Left ventricle myocardium inferior (tissue), 1 donor: ENCODE data around the gene HMCES. TPM values are rescaled to one million over a fixed set of nuclear protein-coding genes. Genes with fewer than 3 reads are reported as not detected.

Experiments
- DNase-seq: peaks from one replicate; pipeline ENCODE4 v3.0.0-alpha.2; 2020
- H3K27ac ChIP-seq: fragments of 200-600 bp; replicated peaks from 2 replicates; pipeline ENCODE4 v1.8.0; 2021
- H3K27me3 ChIP-seq: fragments of 200-600 bp; 2 replicates; pipeline ENCODE4 v1.8.0; 2021; ENCODE audit warnings: low read depth
- H3K36me3 ChIP-seq: fragments of 200-600 bp; 2 replicates; pipeline ENCODE4 v1.8.0; 2021
- H3K4me1 ChIP-seq: fragments of 200-600 bp; 2 replicates; pipeline ENCODE4 v1.8.0; 2021
- H3K4me3 ChIP-seq: fragments of 200-600 bp; 2 replicates; pipeline ENCODE4 v1.8.0; 2021; ENCODE audit warnings: mild to moderate bottlenecking, moderate library complexity
- H3K9me3 ChIP-seq: fragments of 200-600 bp; replicated peaks from 2 replicates; pipeline ENCODE4 v1.8.0; 2021
- intact Hi-C: fragments of 100-400 bp; cut with micrococcal nuclease; formaldehyde crosslinking; loops from one replicate; pipeline ENCODE4 v1.11.0; 2022
- total RNA-seq: library from RNA; stranded (reverse); fragmentation: NEBNext Ultra II Directional; extraction: Animal tissue kit (Norgen Biotek cat#: 25700); gene quantifications from one replicate; pipeline ENCODE4 v1.2.1, GENCODE V29; 2021
- TF ChIP-seq, protein P1 (sequence below): fragments of 200-600 bp; IDR thresholded peaks from 2 replicates; pipeline ENCODE4 v1.8.0; 2021; ENCODE audit warnings: antibody characterized with exemption, mild to moderate bottlenecking, borderline replicate concordance
- donor health status: DM: no; HTN: yes; CAD: no; lungs with severe emphysema.

The HMCES gene
- total RNA-seq, 1 donor from 2014 or later, result 38.5 TPM

GRCh38 chr3:129325383-129325782 is 46.7 kb downstream of the HMCES start:
- no peak overlapping the region for H3K4me3 ChIP-seq
- no peaks in the 10 kb centered on the region for H3K9me3 ChIP-seq
- peaks cover 7% of the 10 kb centered on the region for H3K36me3 ChIP-seq
- TF ChIP-seq, protein P1, sequence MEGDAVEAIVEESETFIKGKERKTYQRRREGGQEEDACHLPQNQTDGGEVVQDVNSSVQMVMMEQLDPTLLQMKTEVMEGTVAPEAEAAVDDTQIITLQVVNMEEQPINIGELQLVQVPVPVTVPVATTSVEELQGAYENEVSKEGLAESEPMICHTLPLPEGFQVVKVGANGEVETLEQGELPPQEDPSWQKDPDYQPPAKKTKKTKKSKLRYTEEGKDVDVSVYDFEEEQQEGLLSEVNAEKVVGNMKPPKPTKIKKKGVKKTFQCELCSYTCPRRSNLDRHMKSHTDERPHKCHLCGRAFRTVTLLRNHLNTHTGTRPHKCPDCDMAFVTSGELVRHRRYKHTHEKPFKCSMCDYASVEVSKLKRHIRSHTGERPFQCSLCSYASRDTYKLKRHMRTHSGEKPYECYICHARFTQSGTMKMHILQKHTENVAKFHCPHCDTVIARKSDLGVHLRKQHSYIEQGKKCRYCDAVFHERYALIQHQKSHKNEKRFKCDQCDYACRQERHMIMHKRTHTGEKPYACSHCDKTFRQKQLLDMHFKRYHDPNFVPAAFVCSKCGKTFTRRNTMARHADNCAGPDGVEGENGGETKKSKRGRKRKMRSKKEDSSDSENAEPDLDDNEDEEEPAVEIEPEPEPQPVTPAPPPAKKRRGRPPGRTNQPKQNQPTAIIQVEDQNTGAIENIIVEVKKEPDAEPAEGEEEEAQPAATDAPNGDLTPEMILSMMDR, result no peak
- no peak overlapping the region for H3K27ac ChIP-seq
- no peak for DNase-seq
- H3K27me3 ChIP-seq, result no peaks in the 10 kb centered on the region
- intact Hi-C loops, result no loop called here
- no peaks in the 10 kb centered on the region for H3K4me1 ChIP-seq

- TF ChIP-seq, protein P1, result no peak
- no peak for DNase-seq
- H3K9me3 ChIP-seq, result no peaks in the 10 kb centered on the region
- H3K27me3 ChIP-seq, result no peaks in the 10 kb centered on the region
- peaks cover 7% of the 10 kb centered on the region for H3K36me3 ChIP-seq
- no peaks in the 10 kb centered on the region for H3K4me1 ChIP-seq
- H3K27ac ChIP-seq, result no peak overlapping the region
- no peak overlapping the region for H3K4me3 ChIP-seq
- intact Hi-C loops, result no loop called here
These were observed 47.5 kb downstream of the HMCES start for GRCh38 chr3:129326138-129326537.

DNA sequence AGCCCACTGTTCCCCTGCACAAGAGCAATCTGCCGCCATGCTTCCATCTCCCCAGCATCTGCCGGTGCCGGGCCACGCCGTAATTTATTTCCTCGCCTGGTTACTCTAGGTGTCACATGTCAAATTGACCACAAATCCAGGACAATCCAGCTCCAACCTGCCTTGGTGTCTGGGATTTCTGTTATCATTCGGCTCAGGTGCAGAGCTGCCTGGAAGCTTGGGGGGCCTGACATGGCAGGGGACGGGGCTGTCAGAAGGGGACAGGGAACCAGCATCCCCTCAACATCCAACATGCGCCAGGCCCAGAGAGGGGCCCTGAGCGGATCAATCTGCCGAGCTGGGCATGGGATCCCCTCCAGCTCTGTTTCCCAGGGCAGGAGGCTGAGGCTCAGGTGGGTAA is 47.9 kb downstream of the HMCES start:
- Histone ChIP-seq H3K36me3 (peaks cover 7% of the 10 kb centered on the region), H3K9me3 (no peaks in the 10 kb centered on the region), H3K27me3 (no peaks in the 10 kb centered on the region), H3K27ac (no peak overlapping the region), H3K4me1 (no peaks in the 10 kb centered on the region), H3K4me3 (no peak overlapping the region)
- TF ChIP-seq, protein P1, result no peak
- DNase-seq, result no peak
- intact Hi-C loops, result no loop called here

DNA sequence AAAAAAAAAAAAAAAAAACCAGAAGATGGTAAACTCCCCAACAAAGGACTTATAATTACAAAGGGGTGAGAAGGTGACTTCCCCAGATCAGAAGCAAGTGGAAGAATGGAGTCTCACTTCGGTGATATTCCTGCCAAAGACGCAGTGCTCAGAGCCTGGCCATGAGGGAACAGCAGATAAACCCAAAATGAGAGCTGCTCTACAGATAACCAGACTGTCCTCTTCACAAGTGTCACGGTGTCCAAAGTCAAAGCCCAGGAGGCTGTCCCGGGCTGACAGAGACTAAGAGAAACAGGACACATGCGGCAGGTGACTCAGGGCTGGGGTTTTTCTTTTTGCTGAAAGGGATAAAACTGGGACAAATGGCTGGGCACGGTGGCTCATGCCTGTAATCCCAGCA is 48.8 kb downstream of the HMCES start:
- Histone ChIP-seq H3K4me1 (no peaks in the 10 kb centered on the region), H3K27me3 (no peaks in the 10 kb centered on the region), H3K9me3 (no peaks in the 10 kb centered on the region), H3K27ac (no peak overlapping the region), H3K4me3 (no peak overlapping the region), H3K36me3 (peaks cover 7% of the 10 kb centered on the region)
- DNase-seq, result no peak
- TF ChIP-seq, protein P1, result no peak
- intact Hi-C loops, result no loop called here

- DNase-seq, result no peak
- Histone ChIP-seq H3K27ac (no peak overlapping the region), H3K4me1 (no peaks in the 10 kb centered on the region), H3K27me3 (no peaks in the 10 kb centered on the region), H3K36me3 (no peaks in the 10 kb centered on the region), H3K9me3 (no peaks in the 10 kb centered on the region), H3K4me3 (no peak overlapping the region)
- intact Hi-C loops, result no loop called here
- TF ChIP-seq, protein P1, result no peak
These were observed 51.2 kb downstream of the HMCES start for GRCh38 chr3:129329858-129330257.

DNA sequence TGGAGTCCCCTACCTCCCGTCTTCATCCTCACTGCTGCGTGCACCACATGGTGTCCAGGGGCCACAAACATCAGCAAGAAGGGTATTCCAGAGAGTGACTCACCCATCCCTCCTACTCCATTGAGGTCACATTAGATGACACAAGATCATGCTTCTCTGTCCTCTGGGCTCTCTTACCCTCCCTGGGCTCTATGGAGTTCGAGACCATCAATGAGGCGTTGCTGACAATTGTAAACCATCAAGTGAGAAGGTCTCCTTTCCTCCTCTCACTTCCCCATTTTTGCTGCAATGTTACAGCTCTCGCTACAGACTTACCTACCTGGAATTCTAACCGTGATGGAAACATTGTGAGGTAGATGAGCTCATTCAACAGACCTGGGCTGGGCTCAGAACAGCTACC is 51.7 kb downstream of the HMCES start:
- DNase-seq, result no peak
- H3K27me3 ChIP-seq, result no peaks in the 10 kb centered on the region
- intact Hi-C loops, result no loop called here
- H3K4me3 ChIP-seq, result no peak overlapping the region
- no peaks in the 10 kb centered on the region for H3K9me3 ChIP-seq
- H3K36me3 ChIP-seq, result no peaks in the 10 kb centered on the region
- H3K4me1 ChIP-seq, result no peaks in the 10 kb centered on the region
- H3K27ac ChIP-seq, result no peak overlapping the region
- TF ChIP-seq, protein P1, result no peak
